Endothelial cell of umbilical vein (primary cell): ENCODE data around the gene PCED1B. TPM values are rescaled to one million over a fixed set of nuclear protein-coding genes. Genes with fewer than 3 reads are reported as not detected.
"Not testable (repeated sequence)": the region's sequence is repeated elsewhere in the genome, so short reads cannot be mapped to it uniquely, and the experiment has no call there.

Experiments
- BruUV-seq: library from RNA; stranded (reverse); fragments of 400-500 nt; replicated peaks from 2 replicates; lab custom pipeline; 2021; lab: Mats Ljungman, UMichigan
- CTCF ChIA-PET: fragments of 300-600, 350-600 bp; sonication (Branson Sonifier 250); formaldehyde crosslinking; loops from one replicate; lab custom pipeline; 2021; ENCODE audit warnings: antibody characterized with exemption, inconsistent platforms; lab: Charles Lee
- POLR2A ChIA-PET: fragments of 300-600, 350-600 bp; sonication (Branson Sonifier 250); formaldehyde crosslinking; loops from one replicate; lab custom pipeline; 2021; ENCODE audit warnings: antibody characterized with exemption, inconsistent platforms; lab: Charles Lee
- DNase-seq: peaks from one replicate; pipeline ENCODE4 v3.0.0-alpha.2; 2011; ENCODE audit warnings: low read depth, low spot score
- FAIRE-seq: peaks from 2 replicates; lab custom pipeline; 2011; peaks lifted over from hg19 to GRCh38; lab: Jason Lieb, UNC
- H2AFZ ChIP-seq: 2 replicates; pipeline ENCODE4 v1.6.0; 2012; ENCODE audit warnings: low read depth, low read length, control low read depth, inconsistent platforms
- H3K27ac ChIP-seq: 2 replicates; pipeline ENCODE4 v1.5.1; 2011; ENCODE audit warnings: low read depth, mild to moderate bottlenecking, control low read depth, low read length, moderate library complexity; ENCODE audit not compliant: insufficient read depth
- H3K27me3 ChIP-seq, 2 experiments: 2 replicates each; pipeline versions ENCODE4 v1.6.0 to v1.6.1; 2011; ENCODE audit warnings: low read length in 2 of 2, mixed read lengths in 1 of 2; ENCODE audit not compliant: control insufficient read depth in 2 of 2, insufficient read depth in 2 of 2
- H3K36me3 ChIP-seq, 2 experiments: 2 replicates in 1 of 2; 3 replicates in 1 of 2; pipeline ENCODE4 v1.5.1; 2011; ENCODE audit warnings: low read length in 2 of 2, mild to moderate bottlenecking in 1 of 2, moderate library complexity in 1 of 2; ENCODE audit not compliant: control insufficient read depth in 2 of 2, insufficient read depth in 2 of 2; ENCODE audit errors: extremely low read depth in 1 of 2
- H3K4me1 ChIP-seq: 3 replicates; pipeline ENCODE4 v1.5.1; 2011; ENCODE audit warnings: mild to moderate bottlenecking, low read length; ENCODE audit not compliant: control insufficient read depth, insufficient read depth; ENCODE audit errors: extremely low read depth
- H3K4me2 ChIP-seq: 2 replicates; pipeline ENCODE4 v1.6.1; 2011; ENCODE audit warnings: low read length, control low read depth, mixed read lengths; ENCODE audit not compliant: insufficient read depth
- H3K4me3 ChIP-seq, 3 experiments: fragments of 200-600 bp in 1 of 3; sonication (generic), shearing (Covaris generic) in 1 of 3; replicated peaks in 1 of 3; 2 replicates each; pipeline ENCODE4 v1.5.1; 2011 to 2016; ENCODE audit warnings: control low read depth in 3 of 3, low read length in 3 of 3, mild to moderate bottlenecking in 2 of 3, inconsistent platforms in 1 of 3, low read depth in 1 of 3, moderate library complexity in 1 of 3; ENCODE audit not compliant: insufficient read depth in 1 of 3
- H3K79me2 ChIP-seq: 2 replicates; pipeline ENCODE4 v1.6.0; 2012; ENCODE audit warnings: low read length, inconsistent platforms; ENCODE audit not compliant: control insufficient read depth, insufficient read depth
- H3K9ac ChIP-seq: replicated peaks from 2 replicates; pipeline ENCODE3; 2011; ENCODE audit warnings: low read length, control low read depth; ENCODE audit not compliant: insufficient read depth; ENCODE audit errors: extremely low read depth
- H3K9me1 ChIP-seq: replicated peaks from 3 replicates; pipeline ENCODE4 v1.6.0; 2011; ENCODE audit warnings: mild to moderate bottlenecking, low read length; ENCODE audit not compliant: control insufficient read depth, insufficient read depth; ENCODE audit errors: extremely low read depth
- H3K9me3 ChIP-seq: replicated peaks from 2 replicates; pipeline ENCODE4 v1.5.1; 2012; ENCODE audit warnings: low read length, inconsistent platforms; ENCODE audit not compliant: control insufficient read depth, insufficient read depth
- H4K20me1 ChIP-seq: replicated peaks from 2 replicates; pipeline ENCODE3; 2011; ENCODE audit warnings: mild to moderate bottlenecking, low read length; ENCODE audit not compliant: control insufficient read depth, insufficient read depth; ENCODE audit errors: extremely low read depth
- EZH2 ChIP-seq: IDR thresholded peaks from 2 replicates; pipeline ENCODE4 v1.6.1; 2012; ENCODE audit warnings: borderline replicate concordance, low read depth, mild to moderate bottlenecking, moderate library complexity, low read length, inconsistent platforms; ENCODE audit not compliant: severe bottlenecking
- FOS ChIP-seq: IDR thresholded peaks from 2 replicates; pipeline ENCODE4 v1.6.1; 2011; ENCODE audit warnings: mild to moderate bottlenecking, low read length, moderate library complexity, borderline replicate concordance; ENCODE audit not compliant: insufficient read depth
- GATA2 ChIP-seq: IDR thresholded peaks from 2 replicates; pipeline ENCODE4 v1.7.0; 2011; ENCODE audit warnings: low read depth, mild to moderate bottlenecking, moderate library complexity, mixed read lengths, low read length; ENCODE audit not compliant: insufficient read length, insufficient read depth
- JUN ChIP-seq: IDR thresholded peaks from 2 replicates; pipeline ENCODE4 v1.6.1; 2011; ENCODE audit warnings: borderline replicate concordance, low read depth; ENCODE audit not compliant: insufficient read length, insufficient read depth
- POLR2A ChIP-seq: IDR thresholded peaks from 2 replicates; pipeline ENCODE4 v1.6.1; 2012; ENCODE audit warnings: low read depth, mild to moderate bottlenecking, control low read depth, low read length
- POLR2AphosphoS5 ChIP-seq: IDR thresholded peaks from 2 replicates; pipeline ENCODE4 v1.6.1; 2012; ENCODE audit warnings: low read depth, mild to moderate bottlenecking, control low read depth, low read length, moderate library complexity; ENCODE audit not compliant: insufficient read depth
- dilution Hi-C: fragments of 300-500 bp; cut with MboI; formaldehyde crosslinking; loops from one replicate; pipeline ENCODE4 v1.15.0; 2019; ENCODE audit warnings: low sequenced_read_pairs; ENCODE audit not compliant: extremely low pct_ligation_motif_present
- intact Hi-C: fragments of 100-400 bp; cut with micrococcal nuclease; formaldehyde crosslinking; loops from one replicate; pipeline ENCODE4 v1.10.0; 2022
- polyA plus RNA-seq, 4 experiments: library from polyadenylated mRNA; depleted of rRNA in 3 of 4; stranded (reverse) in 3 of 4; unstranded in 1 of 4; fragments of >200 nt; gene quantifications; 2 replicates each; pipeline versions ENCODE4 v1.2.1 to v1.2.3, GENCODE V29; 2011 to 2012; ENCODE audit warnings: missing spikeins in 1 of 4
- total RNA-seq: library from RNA; stranded (reverse); gene quantifications from 2 replicates; pipeline ENCODE4 v1.2.3, GENCODE V29; 2021
- TF ChIP-seq, protein P1 (sequence below), 2 donors: IDR thresholded peaks; 1 replicate in 1 of 2; 2 replicates in 1 of 2; pipeline ENCODE4 v1.5.1; 2011; ENCODE audit warnings: low read length in 2 of 2, mild to moderate bottlenecking in 2 of 2, moderate library complexity in 2 of 2, control low read depth in 1 of 2, inconsistent platforms in 1 of 2, low read depth in 1 of 2; ENCODE audit not compliant: insufficient read depth in 1 of 2; ENCODE audit errors: extremely low read depth in 1 of 2
- TF ChIP-seq, protein P2 (sequence below): IDR thresholded peaks from 2 replicates; pipeline ENCODE4 v1.6.1; 2011; ENCODE audit not compliant: insufficient read depth, insufficient read length

Gene PCED1B
- total and polyA plus RNA-seq, 2 donors (not counting 3 experiments of a cell fraction or from before 2014, with no cell fraction given) = 1.7 to 2.6 TPM

DNA sequence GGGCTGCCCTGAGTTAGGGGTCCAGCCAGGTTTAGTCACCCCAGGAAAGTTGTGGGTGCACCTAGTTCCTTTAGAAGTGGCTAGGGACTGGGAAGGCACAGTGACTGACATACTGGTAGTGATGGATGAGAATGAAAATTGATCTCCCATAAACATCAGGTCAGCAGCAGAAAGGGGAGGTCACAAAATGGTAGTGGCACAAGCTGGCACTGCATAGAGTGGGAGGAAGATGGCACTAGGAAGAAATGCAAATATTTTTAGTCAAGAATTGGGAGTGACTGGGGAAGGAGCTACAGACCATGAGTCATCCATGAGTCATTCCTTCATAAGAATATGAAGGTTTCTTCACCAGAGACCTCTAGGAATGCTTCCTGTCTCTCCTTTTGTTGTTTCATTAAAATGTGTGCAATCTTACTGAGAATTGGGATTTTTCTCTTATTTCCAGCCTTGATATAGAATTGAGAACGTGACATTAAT lies 198.6 kb downstream of the PCED1B start:
- dilution Hi-C loops = no loop called here
- H3K4me1 ChIP-seq = peaks cover 27% of the 10 kb centered on the region

DNA sequence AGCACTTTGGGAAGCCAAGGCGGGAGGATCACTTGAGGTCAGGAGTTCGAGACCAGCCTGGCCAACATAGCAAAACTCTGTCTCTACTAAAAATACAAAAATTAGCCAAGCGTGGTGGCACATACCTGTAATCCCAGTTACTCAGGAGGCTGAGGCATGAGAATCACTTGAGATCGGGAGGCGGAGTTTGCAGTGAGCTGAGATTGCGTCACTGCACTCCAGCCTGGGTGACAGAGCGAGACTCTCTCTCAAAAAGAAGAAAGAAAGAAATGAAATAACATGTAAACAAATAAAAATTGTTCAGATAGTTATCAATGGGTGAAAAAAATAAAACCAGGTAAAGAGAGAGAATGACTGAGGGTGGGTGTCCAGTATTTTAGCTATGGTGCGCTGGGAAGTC lies 200.3 kb downstream of the PCED1B start:
- CTCF ChIA-PET = not testable (repeated sequence)
- H3K4me1 ChIP-seq = peaks cover 23% of the 10 kb centered on the region

More for the DNA sequence above, 198.6 kb downstream of the PCED1B start:
- no TSS peak for BruUV-seq
- CTCF ChIA-PET = interaction anchor here (0.6 to 2.4 kb wide), 3 partner anchors 10 to 120 kb away, joined by 3 to 13 read pairs (median 3); no protein-coding TSS in a partner anchor
- Histone ChIP-seq H3K4me3 (no peak overlapping the region), H3K27me3 (no peaks in the 10 kb centered on the region), H2AFZ (no peak overlapping the region), H3K9me3 (no peaks in the 10 kb centered on the region), H3K9me1 (no peaks in the 10 kb centered on the region), H3K36me3 (no peaks in the 10 kb centered on the region), H3K4me2 (no peak overlapping the region), H3K9ac (no peak overlapping the region), H3K79me2 (no peaks in the 10 kb centered on the region), H4K20me1 (no peaks in the 10 kb centered on the region), H3K27ac (no peak overlapping the region)
- peak; percentile 35 for DNase-seq
- peak; percentile 67 for FAIRE-seq
- TF ChIP-seq EZH2 = no peak
- TF ChIP-seq, protein P1, sequence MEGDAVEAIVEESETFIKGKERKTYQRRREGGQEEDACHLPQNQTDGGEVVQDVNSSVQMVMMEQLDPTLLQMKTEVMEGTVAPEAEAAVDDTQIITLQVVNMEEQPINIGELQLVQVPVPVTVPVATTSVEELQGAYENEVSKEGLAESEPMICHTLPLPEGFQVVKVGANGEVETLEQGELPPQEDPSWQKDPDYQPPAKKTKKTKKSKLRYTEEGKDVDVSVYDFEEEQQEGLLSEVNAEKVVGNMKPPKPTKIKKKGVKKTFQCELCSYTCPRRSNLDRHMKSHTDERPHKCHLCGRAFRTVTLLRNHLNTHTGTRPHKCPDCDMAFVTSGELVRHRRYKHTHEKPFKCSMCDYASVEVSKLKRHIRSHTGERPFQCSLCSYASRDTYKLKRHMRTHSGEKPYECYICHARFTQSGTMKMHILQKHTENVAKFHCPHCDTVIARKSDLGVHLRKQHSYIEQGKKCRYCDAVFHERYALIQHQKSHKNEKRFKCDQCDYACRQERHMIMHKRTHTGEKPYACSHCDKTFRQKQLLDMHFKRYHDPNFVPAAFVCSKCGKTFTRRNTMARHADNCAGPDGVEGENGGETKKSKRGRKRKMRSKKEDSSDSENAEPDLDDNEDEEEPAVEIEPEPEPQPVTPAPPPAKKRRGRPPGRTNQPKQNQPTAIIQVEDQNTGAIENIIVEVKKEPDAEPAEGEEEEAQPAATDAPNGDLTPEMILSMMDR (IDR thresholded peaks at IDR 0.05; ENCODE audit: extremely low read depth in 1 of 2, insufficient read depth in 1 of 2, low read depth in 1 of 2, low read length in 2 of 2) = no peak
- no peak for TF ChIP-seq GATA2
- TF ChIP-seq JUN = peak; percentile 98
- TF ChIP-seq FOS = peak; percentile 97
- TF ChIP-seq, protein P2, sequence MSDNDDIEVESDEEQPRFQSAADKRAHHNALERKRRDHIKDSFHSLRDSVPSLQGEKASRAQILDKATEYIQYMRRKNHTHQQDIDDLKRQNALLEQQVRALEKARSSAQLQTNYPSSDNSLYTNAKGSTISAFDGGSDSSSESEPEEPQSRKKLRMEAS = no peak
- no peak for TF ChIP-seq POLR2AphosphoS5
- no peak for TF ChIP-seq POLR2A
- POLR2A ChIA-PET = no interaction called here
- intact Hi-C loops = no loop called here

More for the DNA sequence above, 200.3 kb downstream of the PCED1B start:
- POLR2A ChIA-PET, H3K9ac ChIP-seq, H3K4me2 ChIP-seq, FAIRE-seq, BruUV-seq, intact Hi-C loops, H3K4me3 ChIP-seq, dilution Hi-C loops, H3K9me3 ChIP-seq, H2AFZ ChIP-seq, H3K9me1 ChIP-seq, H3K79me2 ChIP-seq, DNase-seq, H3K36me3 ChIP-seq, H4K20me1 ChIP-seq, H3K27ac ChIP-seq, H3K27me3 ChIP-seq: not testable (repeated sequence)
